Liver (tissue), 9 donors: ENCODE data around the gene MAP3K8. TPM values are rescaled to one million over a fixed set of nuclear protein-coding genes. Genes with fewer than 3 reads are reported as not detected.

ENCODE experiments used
- DNase-seq: peaks from one replicate; pipeline ENCODE4 v3.0.0-alpha.2; 2017; ENCODE audit warnings: low spot score
- H3K27ac ChIP-seq, 2 donors: one replicate each; pipeline ENCODE4 v1.7.0; 2013; ENCODE audit warnings: inconsistent platforms in 2 of 2, low read length in 2 of 2, control low read depth in 1 of 2, low read depth in 1 of 2, mild to moderate bottlenecking in 1 of 2
- H3K27me3 ChIP-seq, 4 donors: one replicate each; pipeline versions ENCODE4 v1.6.1 to v1.7.0; 2013; ENCODE audit warnings: low read length in 3 of 4, inconsistent platforms in 1 of 4, mild to moderate bottlenecking in 1 of 4, moderate library complexity in 1 of 4; ENCODE audit not compliant: control insufficient read depth in 4 of 4, insufficient read depth in 4 of 4
- H3K36me3 ChIP-seq, 4 donors: one replicate each; pipeline versions ENCODE4 v1.6.1 to v1.7.0; 2013; ENCODE audit warnings: low read length in 3 of 4, mild to moderate bottlenecking in 3 of 4, low read depth in 1 of 4, moderate library complexity in 1 of 4; ENCODE audit not compliant: control insufficient read depth in 4 of 4, insufficient read depth in 3 of 4
- H3K4me1 ChIP-seq, 4 donors: one replicate each; pipeline versions ENCODE4 v1.6.1 to v1.7.0; 2013; ENCODE audit warnings: low read length in 3 of 4, mild to moderate bottlenecking in 3 of 4, moderate library complexity in 1 of 4; ENCODE audit not compliant: control insufficient read depth in 4 of 4, insufficient read depth in 4 of 4
- H3K4me3 ChIP-seq, 3 donors: one replicate each; pipeline versions ENCODE4 v1.6.1 to v1.7.0; 2013; ENCODE audit warnings: low read length in 3 of 3, control low read depth in 1 of 3, low read depth in 1 of 3, mild to moderate bottlenecking in 1 of 3
- H3K9ac ChIP-seq, 2 donors: one replicate each; pipeline ENCODE4 v1.7.0; 2013; ENCODE audit warnings: low read length in 2 of 2, mild to moderate bottlenecking in 2 of 2, moderate library complexity in 2 of 2, control low read depth in 1 of 2, low read depth in 1 of 2
- H3K9me3 ChIP-seq, 4 donors: one replicate each; pipeline versions ENCODE4 v1.6.1 to v1.7.0; 2013; ENCODE audit warnings: low read length in 3 of 4; ENCODE audit not compliant: control insufficient read depth in 4 of 4
- ATF3 ChIP-seq: IDR thresholded peaks from 2 replicates; pipeline ENCODE4 v1.6.1; 2016; ENCODE audit warnings: antibody characterized with exemption
- CTCF ChIP-seq: fragments of 150-350 bp; IDR thresholded peaks from 2 replicates; pipeline ENCODE4 v1.5.1; 2017; ENCODE audit warnings: improper control_type of control experiment, low read depth, low read length; ENCODE audit not compliant: missing input control
- FOXA2 ChIP-seq: IDR thresholded peaks from 2 replicates; pipeline ENCODE4 v1.6.1; 2016; ENCODE audit warnings: antibody characterized with exemption
- GABPA ChIP-seq, 2 donors: IDR thresholded peaks in 1 of 2; conservative IDR thresholded peaks in 1 of 2; 2 replicates each; pipeline ENCODE4 v1.6.1; 2016; ENCODE audit warnings: antibody characterized with exemption in 2 of 2, mild to moderate bottlenecking in 1 of 2, moderate library complexity in 1 of 2
- HNF4A ChIP-seq, 2 donors: conservative IDR thresholded peaks; 2 replicates each; pipeline ENCODE4 v1.6.1; 2016; ENCODE audit warnings: antibody characterized with exemption in 2 of 2, mild to moderate bottlenecking in 2 of 2
- HNF4G ChIP-seq: IDR thresholded peaks from 2 replicates; pipeline ENCODE4 v1.6.1; 2016; ENCODE audit warnings: antibody characterized with exemption
- NR2F2 ChIP-seq: IDR thresholded peaks from 2 replicates; pipeline ENCODE4 v1.6.1; 2016; ENCODE audit warnings: antibody characterized with exemption
- RAD21 ChIP-seq, 2 donors: IDR thresholded peaks; 2 replicates each; pipeline ENCODE4 v1.6.1; 2016; ENCODE audit warnings: antibody characterized with exemption in 2 of 2, mild to moderate bottlenecking in 2 of 2
- RXRA ChIP-seq, 2 donors: IDR thresholded peaks; 2 replicates each; pipeline ENCODE4 v1.6.1; 2017 to 2018; ENCODE audit warnings: antibody characterized with exemption in 2 of 2, mild to moderate bottlenecking in 1 of 2
- SP1 ChIP-seq: IDR thresholded peaks from 2 replicates; pipeline ENCODE4 v1.6.1; 2018; ENCODE audit warnings: antibody characterized with exemption, mild to moderate bottlenecking
- TAF1 ChIP-seq: conservative IDR thresholded peaks from 2 replicates; pipeline ENCODE4 v1.6.1; 2016; ENCODE audit warnings: antibody characterized with exemption, mild to moderate bottlenecking
- YY1 ChIP-seq: IDR thresholded peaks from 2 replicates; pipeline ENCODE4 v1.6.1; 2016; ENCODE audit warnings: antibody characterized with exemption, mild to moderate bottlenecking
- ZBTB33 ChIP-seq: IDR thresholded peaks from 2 replicates; pipeline ENCODE4 v1.6.1; 2016; ENCODE audit warnings: antibody characterized with exemption
- WGBS: extraction: QIAGEN DNeasy Blood & Tissue Kit; methylation state at CpG from one replicate; pipeline ENCODE4 v1.1.7; 2013; 5-methylcytosine and 5-hydroxymethylcytosine counted together
- polyA plus RNA-seq, 2 donors: library from polyadenylated mRNA; stranded (reverse) in 1 of 2; unstranded in 1 of 2; fragments of 200-250 nt in 1 of 2; fragments of >200 nt in 1 of 2; fragmentation: Nextera tagmentation in 1 of 2; extraction: Ambion mirVana in 1 of 2; gene quantifications; one replicate each; pipeline versions ENCODE4 v1.2.1 to v1.2.3, GENCODE V29; 2013 to 2015
- total RNA-seq, 2 donors: library from RNA; depleted of rRNA; stranded (reverse); fragments of >200 nt; gene quantifications; one replicate each; pipeline ENCODE4 v1.2.3, GENCODE V29; 2014
- donor health status: healthy.
- donor health status: healthy.
- donor health status: healthy.
- donor health status: healthy.
- donor health status: healthy.

MAP3K8 gene
- total and polyA plus RNA-seq, 4 donors: 2.1 to 11.4 (median 6.1) TPM

GRCh38 chr10:30439931-30440330, 5.9 kb downstream of the MAP3K8 start (continued):
- no peak for TF ChIP-seq RAD21 (IDR thresholded peaks at IDR 0.05)

- H3K27me3 ChIP-seq: no peaks in the 10 kb centered on the region
- peaks cover 0 to 4% (median 0%) of the 10 kb centered on the region in 4 donors for H3K4me1 ChIP-seq
- no peak overlapping the region for H3K27ac ChIP-seq
- no peak overlapping the region for H3K9ac ChIP-seq
- H3K4me3 ChIP-seq: no peak overlapping the region
- no peaks in the 10 kb centered on the region for H3K9me3 ChIP-seq
- no peak for DNase-seq
- H3K36me3 ChIP-seq: peaks cover 0 to 8% (median 4%) of the 10 kb centered on the region in 4 donors
- TF ChIP-seq HNF4G: no peak
- no peak for TF ChIP-seq FOXA2
- 70% methylated on average over 4 of the region's 4 CpGs for WGBS
Measured at GRCh38 chr10:30442019-30442606, 8.1 kb downstream of the MAP3K8 start.

- Histone ChIP-seq H3K27me3 (no peaks in the 10 kb centered on the region), H3K4me3 (no peak overlapping the region), H3K36me3 (peaks cover 0 to 14% (median 5%) of the 10 kb centered on the region in 4 donors), H3K27ac (no peak overlapping the region), H3K9me3 (no peaks in the 10 kb centered on the region), H3K9ac (no peak overlapping the region), H3K4me1 (no peaks in the 10 kb centered on the region)
- DNase-seq: no peak
- WGBS: 96% methylated on average over 3 of the region's 3 CpGs
- TF ChIP-seq TAF1: no peak
- no peak for TF ChIP-seq HNF4A (conservative IDR thresholded peaks at IDR 0.05)
- no peak for TF ChIP-seq RXRA (IDR thresholded peaks at IDR 0.05)
- TF ChIP-seq YY1: no peak
- TF ChIP-seq ZBTB33: no peak
- TF ChIP-seq ATF3: no peak
- TF ChIP-seq FOXA2: no peak
- TF ChIP-seq GABPA (IDR thresholded peaks at IDR 0.05 in 1 of 2, conservative IDR thresholded peaks at IDR 0.05 in 1 of 2): no peak
- TF ChIP-seq NR2F2: no peak
- TF ChIP-seq SP1: no peak
- no peak for TF ChIP-seq CTCF
Measured at GRCh38 chr10:30443049-30443448, 9.1 kb downstream of the MAP3K8 start.

- Histone ChIP-seq H3K4me3 (no peak overlapping the region), H3K27me3 (no peaks in the 10 kb centered on the region), H3K27ac (no peak overlapping the region), H3K36me3 (peaks cover 0 to 15% (median 8%) of the 10 kb centered on the region in 4 donors), H3K9ac (no peak overlapping the region), H3K4me1 (no peaks in the 10 kb centered on the region), H3K9me3 (no peaks in the 10 kb centered on the region)
- WGBS: 69% methylated on average over 2 of the region's 2 CpGs
- DNase-seq: no peak
- TF ChIP-seq FOXA2 (no peak), SP1 (no peak), HNF4A (conservative IDR thresholded peaks at IDR 0.05) (no peak), ZBTB33 (no peak), RXRA (IDR thresholded peaks at IDR 0.05) (no peak), NR2F2 (no peak), ATF3 (no peak), CTCF (no peak)
Measured at GRCh38 chr10:30445711-30446110, 11.7 kb downstream of the MAP3K8 start.
